NT2/D1 (cell line): ENCODE measurements around the gene ANKRD28.

Experiments
- SUZ12 ChIP-seq: IDR thresholded peaks from 2 replicates; pipeline ENCODE4 v1.6.1; 2011; ENCODE audit not compliant: insufficient read length, insufficient read depth; ENCODE audit errors: extremely low read depth
- YY1 ChIP-seq: IDR thresholded peaks from 2 replicates; pipeline ENCODE4 v1.6.1; 2011; ENCODE audit not compliant: insufficient read length, insufficient read depth
- ZNF274 ChIP-seq: IDR thresholded peaks from 2 replicates; pipeline ENCODE4 v1.6.1; 2011; ENCODE audit warnings: mild to moderate bottlenecking, low read depth, low read length

DNA sequence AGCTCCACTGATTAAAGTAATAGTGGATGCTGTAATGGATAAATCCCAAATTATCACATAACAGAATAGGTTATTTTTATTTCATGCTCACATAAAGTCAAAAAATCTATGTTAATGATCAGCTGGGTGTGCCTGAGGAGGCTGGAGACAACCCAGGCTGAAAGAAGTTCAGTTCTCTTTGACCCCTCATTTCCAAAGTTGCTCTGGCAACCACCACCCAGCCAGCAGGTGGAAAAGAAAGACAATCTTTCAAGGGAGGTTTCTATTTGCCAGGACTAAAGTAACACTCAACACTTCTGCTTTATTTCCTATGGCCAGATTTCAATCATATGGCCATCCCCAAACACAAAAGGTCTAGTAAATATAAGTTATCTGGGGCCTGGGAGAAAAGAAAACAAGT, 48.8 kb upstream of the ANKRD28 start:
- TF ChIP-seq ZNF274 (no peak), YY1 (no peak), SUZ12 (no peak)
